ENCODE data around the gene FOXP2. TPM values are rescaled to one million over a fixed set of nuclear protein-coding genes. Genes with fewer than 3 reads are reported as not detected.
A peak's percentile ranks its signal among the peaks of the same experiment; 100 is the strongest.

The FOXP2 gene
- total RNA-seq, 1 donor, result 17.4 TPM

GRCh38 chr7:114659409-114660125, 245.0 kb downstream of the FOXP2 start:
- no peak for DNase-seq (ENCODE audit: low read depth)
- no peak overlapping the region for H3K4me3 ChIP-seq (ENCODE audit: low read depth, low read length)
- TF ChIP-seq CTCF (IDR thresholded peaks at IDR 0.05; ENCODE audit: insufficient read depth, low read length), result no peak

GRCh38 chr7:114660126-114660486, 245.5 kb downstream of the FOXP2 start:
- H3K4me3 ChIP-seq (ENCODE audit: low read depth, low read length), result no peak overlapping the region
- no peak for TF ChIP-seq CTCF (IDR thresholded peaks at IDR 0.05; ENCODE audit: insufficient read depth, low read length)
- peak; percentile 16 for DNase-seq (ENCODE audit: low read depth)

- H3K4me3 ChIP-seq (ENCODE audit: low read depth, low read length), result no peak overlapping the region
- TF ChIP-seq CTCF (IDR thresholded peaks at IDR 0.05; ENCODE audit: insufficient read depth, low read length), result no peak
- DNase-seq (ENCODE audit: low read depth), result no peak
Observed at GRCh38 chr7:114660753-114661152, 246.1 kb downstream of the FOXP2 start.

GRCh38 chr7:114662002-114662677, 247.5 kb downstream of the FOXP2 start:
- no peak overlapping the region for H3K4me3 ChIP-seq (ENCODE audit: low read depth, low read length)
- TF ChIP-seq CTCF (IDR thresholded peaks at IDR 0.05; ENCODE audit: insufficient read depth, low read length), result no peak
- DNase-seq (ENCODE audit: low read depth), result no peak

- DNase-seq (ENCODE audit: low read depth), result peak; percentile 69
- TF ChIP-seq CTCF (IDR thresholded peaks at IDR 0.05; ENCODE audit: insufficient read depth, low read length), result peak; percentile 52
- no peak overlapping the region for H3K4me3 ChIP-seq (ENCODE audit: low read depth, low read length)
Observed at GRCh38 chr7:114663502-114663901, 248.9 kb downstream of the FOXP2 start.

- H3K4me3 ChIP-seq (ENCODE audit: low read depth, low read length), result no peak overlapping the region
- no peak for TF ChIP-seq CTCF (IDR thresholded peaks at IDR 0.05; ENCODE audit: insufficient read depth, low read length)
- DNase-seq (ENCODE audit: low read depth), result no peak
Observed at GRCh38 chr7:114670676-114671075, 256.1 kb downstream of the FOXP2 start.
